ENCODE data around the gene WLS. TPM values are rescaled to one million over a fixed set of nuclear protein-coding genes. Genes with fewer than 3 reads are reported as not detected.
A peak's percentile ranks its signal among the peaks of the same experiment; 100 is the strongest.
"Not testable (repeated sequence)": the region's sequence is repeated elsewhere in the genome, so short reads cannot be mapped to it uniquely, and the experiment has no call there.

The WLS gene
- total RNA-seq, 2 donors from 2014 or later, result 92.2 to 92.8 TPM

DNA sequence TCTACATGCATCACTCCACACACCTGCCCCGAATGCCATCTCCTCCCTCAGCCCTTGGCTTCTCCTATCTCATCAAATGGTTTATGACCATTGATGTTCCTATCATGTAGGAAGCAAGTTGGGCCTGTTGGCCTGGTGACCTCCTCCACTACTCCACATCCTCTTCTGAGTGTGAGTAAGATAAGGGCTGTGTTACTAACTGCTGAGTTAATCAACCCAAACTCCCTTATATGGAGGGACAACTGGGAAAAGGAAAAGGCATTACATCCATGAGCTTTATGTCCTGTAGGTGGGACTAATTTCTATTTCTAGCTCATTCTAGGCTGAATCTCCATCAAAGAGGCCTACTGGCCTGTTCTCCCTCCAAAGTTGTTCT, 57.6 kb downstream of the WLS start:
- intact Hi-C loops (cut with DNase I), result loop anchor here in 1 of 2 donors (5.0 kb wide), 1 partner anchor 58 kb away; the partner anchor contains the start of gene WLS
- ATAC-seq (peak in 1 of 2 donors; percentile 69), DNase-seq (peak; percentile 37)

DNA sequence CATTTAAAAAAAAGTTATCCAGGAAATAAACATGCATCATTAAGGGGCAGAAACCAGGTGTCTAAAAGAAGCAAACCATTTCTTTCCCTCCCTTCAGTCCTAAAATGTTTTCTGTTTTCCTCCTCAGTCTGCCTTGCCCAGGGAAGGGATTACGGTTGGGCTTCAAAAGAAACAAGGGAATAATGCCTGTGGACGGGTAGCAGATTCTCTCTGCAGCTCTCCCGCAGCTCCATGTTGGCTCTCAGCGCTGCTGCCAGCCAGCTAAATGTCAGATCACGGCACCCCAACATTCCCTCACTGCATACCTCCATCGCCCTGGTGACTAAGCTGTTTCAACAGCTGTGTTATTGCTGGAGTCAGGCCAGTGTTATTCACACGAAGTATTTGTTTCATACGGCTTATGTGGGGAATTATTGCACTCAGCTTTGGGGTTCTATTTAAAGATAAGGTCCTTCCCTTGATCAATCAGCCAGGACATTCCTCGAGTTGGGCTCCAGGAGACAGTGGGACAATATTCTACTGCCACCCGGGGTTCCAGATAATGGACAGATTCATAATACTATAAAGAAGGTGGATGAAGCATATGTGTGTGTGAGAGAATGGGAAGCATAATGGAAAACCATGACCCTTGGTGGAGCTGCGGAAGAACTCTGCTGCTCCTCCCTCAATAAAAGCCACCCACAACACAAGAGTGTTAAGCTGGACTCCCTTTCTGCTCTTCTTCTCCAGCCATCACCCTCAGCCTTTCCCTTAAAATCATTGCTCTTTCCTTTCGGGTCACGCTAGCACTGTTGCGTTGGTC, 58.2 kb downstream of the WLS start:
- ATAC-seq (peak; percentile 79 to 87), DNase-seq (peak; percentile 71)
- intact Hi-C loops (cut with DNase I), result loop anchor here in 1 of 2 donors (5.0 kb wide), 1 partner anchor 58 kb away; the partner anchor contains the start of gene WLS

- intact Hi-C loops (cut with DNase I), result loop anchor here in 1 of 2 donors (5.0 kb wide), 1 partner anchor 59 kb away; the partner anchor contains the start of gene WLS
- no peak for DNase-seq
- peak; percentile 61 to 65 for ATAC-seq
These were observed 58.9 kb downstream of the WLS start for GRCh38 chr1:68173283-68173935.

- not testable (repeated sequence) for DNase-seq, ATAC-seq
- intact Hi-C loops (cut with DNase I), result loop anchor here in 1 of 2 donors (5.0 kb wide), 1 partner anchor 61 kb away; the partner anchor contains the start of gene WLS
These were observed 60.5 kb downstream of the WLS start for GRCh38 chr1:68171795-68172194.

DNA sequence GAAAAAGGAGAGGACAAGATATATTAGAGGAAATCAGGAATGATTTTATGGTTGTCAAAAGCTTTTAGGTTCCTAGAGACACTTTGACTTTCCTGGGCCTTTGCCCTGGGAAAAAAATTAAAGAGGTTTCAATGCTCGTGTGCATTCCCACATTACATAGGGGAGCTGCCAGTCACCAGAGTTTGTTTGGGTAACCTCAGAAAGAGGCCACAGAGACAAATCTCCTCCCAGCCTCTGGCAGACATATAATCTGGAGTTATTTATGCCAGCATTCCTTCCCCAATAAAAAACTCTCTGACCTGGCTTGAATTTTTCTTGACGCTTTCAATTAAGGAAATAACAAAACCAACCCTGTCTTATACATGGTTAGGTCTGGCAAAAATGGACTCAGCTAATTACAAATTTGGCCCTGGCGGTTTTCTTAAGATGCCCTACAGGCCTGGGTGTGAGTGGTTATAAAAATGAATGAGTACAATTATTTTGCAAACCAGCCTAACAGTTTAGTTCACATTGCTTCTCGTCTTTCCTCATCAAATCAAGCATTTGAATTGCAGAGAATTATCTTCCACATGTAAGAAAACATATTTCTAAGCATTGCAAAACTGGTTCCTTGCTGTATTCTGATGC, 63.7 kb downstream of the WLS start:
- intact Hi-C loops (cut with DNase I), result no loop called here
- ATAC-seq (peak in 1 of 2 donors; percentile 20), DNase-seq (no peak)

DNA sequence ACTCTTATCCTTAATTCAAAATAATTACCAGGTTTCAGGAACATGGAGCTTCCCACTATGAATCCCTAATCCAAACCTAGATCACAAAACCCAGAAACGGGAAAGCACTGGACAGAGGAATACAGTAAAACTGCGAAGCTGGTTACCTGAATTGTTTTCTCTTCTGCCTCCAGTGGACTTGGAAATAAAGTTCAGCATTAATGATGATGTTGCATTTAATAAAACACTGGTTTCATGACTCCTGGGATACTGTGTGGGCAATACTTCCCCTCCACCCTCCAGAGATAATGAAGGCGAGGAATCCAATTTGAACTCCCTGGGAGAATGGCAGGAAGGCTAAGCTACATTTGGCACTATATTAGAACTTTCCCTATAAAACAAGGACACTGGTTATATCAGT, 65.1 kb downstream of the WLS start:
- intact Hi-C loops (cut with DNase I), result no loop called here
- ATAC-seq (no peak), DNase-seq (no peak)

DNA sequence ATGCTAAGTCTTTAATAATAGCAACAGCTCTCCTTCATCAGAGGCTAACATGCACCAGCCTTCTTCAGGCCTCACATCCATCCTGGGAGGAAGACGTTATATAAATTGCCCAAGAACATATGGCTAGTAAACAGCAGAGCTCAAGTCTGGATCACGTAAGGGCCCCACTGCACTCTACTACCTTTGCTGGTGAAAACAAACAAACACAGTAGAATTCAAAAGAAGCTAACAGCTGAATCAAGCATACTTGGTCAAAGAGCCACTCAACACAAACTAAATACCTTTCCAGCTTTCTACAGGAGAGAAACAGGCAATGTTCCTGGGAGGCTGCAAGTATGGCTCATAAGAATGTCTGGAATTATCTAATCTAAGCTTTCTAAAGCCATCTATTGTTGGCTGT, 66.0 kb downstream of the WLS start:
- DNase-seq (no peak), ATAC-seq (no peak)
- intact Hi-C loops (cut with DNase I), result no loop called here

DNA sequence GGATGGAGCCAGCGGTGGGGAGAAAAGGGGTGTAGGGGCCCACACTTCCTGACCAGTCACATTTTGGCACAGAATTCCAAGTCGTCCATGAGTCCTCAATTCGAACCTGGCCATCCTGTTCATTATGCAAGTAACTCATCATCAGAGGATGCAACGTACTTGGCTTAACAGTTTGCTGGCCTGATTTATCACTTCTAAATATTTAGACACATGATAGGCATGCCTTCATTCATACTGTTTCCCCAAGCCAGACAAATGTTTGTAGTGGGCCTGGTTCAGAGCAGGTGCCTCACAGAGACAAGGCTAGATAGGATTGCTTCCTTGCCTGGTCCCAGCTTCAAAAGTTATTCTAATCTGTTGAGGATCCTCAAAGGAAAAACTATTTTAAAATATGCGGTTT, 66.7 kb downstream of the WLS start:
- intact Hi-C loops (cut with DNase I), result no loop called here
- DNase-seq (no peak), ATAC-seq (no peak)

DNA sequence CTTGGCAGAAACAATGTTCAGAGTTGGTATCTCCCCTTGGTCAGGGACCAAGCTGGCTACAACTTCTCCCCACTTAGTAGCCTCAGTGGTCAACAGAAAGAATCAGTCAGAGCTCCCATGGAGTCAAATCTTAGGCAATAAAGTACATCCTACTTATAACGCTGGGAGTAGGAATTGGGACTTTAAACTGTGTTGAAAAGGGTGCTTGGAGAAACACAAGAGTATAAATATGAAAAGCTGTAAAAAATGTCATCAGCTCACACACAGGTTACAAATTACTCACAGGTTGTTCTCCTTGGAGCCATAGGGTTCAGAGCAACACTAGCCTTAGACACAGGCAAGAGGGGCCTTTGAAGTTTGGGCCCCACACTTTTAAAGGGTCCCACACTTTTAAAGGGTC, 67.4 kb downstream of the WLS start:
- ATAC-seq (no peak), DNase-seq (no peak)
- intact Hi-C loops (cut with DNase I), result no loop called here

- DNase-seq (no peak), ATAC-seq (no peak)
- intact Hi-C loops (cut with DNase I), result no loop called here
These were observed 69.1 kb downstream of the WLS start for GRCh38 chr1:68163220-68163619.

GRCh38 chr1:68162761-68163160, 69.6 kb downstream of the WLS start:
- no peak for DNase-seq
- intact Hi-C loops (cut with DNase I), result no loop called here
- ATAC-seq, result no peak

DNA sequence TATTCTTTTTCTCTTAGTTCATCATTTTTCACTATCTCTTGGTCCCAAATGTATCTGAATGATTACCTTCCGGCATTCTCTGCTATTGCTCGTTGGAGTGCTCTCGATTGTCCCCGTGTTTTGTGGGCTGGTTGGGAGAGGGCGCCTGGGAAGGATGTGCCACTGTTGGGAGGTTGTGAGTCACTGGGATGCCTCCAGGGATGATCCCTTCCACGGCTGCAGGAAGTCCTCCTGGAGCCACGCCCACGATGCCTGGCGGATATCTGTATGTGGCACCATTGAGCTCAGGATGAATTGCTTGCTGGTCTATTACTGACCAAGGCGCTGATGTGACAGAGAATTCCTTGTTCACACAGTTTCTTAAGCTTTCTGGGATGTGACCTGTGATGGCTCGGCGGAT, 70.7 kb downstream of the WLS start:
- intact Hi-C loops (cut with DNase I); DNase-seq; ATAC-seq: not testable (repeated sequence)

DNA sequence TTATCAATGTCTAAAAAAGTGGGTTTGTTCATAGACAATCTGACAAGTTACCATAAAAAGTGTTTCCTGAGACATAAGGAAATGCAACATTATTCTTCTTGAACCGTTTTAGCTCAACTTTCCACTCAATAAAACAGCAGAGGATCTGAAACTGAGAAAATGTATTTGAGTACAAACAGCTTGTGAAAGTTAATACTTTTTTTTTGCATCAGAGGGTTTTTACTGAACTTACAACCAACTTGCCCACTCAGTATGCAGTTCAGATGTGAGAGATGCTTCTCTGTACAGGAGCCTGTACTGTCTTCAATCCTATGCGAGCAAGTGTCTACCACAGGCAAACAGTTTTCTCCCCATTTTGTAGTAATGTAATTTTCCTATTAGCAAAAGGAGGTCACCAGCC, 71.4 kb downstream of the WLS start:
- ATAC-seq; DNase-seq; intact Hi-C loops (cut with DNase I): not testable (repeated sequence)

DNA sequence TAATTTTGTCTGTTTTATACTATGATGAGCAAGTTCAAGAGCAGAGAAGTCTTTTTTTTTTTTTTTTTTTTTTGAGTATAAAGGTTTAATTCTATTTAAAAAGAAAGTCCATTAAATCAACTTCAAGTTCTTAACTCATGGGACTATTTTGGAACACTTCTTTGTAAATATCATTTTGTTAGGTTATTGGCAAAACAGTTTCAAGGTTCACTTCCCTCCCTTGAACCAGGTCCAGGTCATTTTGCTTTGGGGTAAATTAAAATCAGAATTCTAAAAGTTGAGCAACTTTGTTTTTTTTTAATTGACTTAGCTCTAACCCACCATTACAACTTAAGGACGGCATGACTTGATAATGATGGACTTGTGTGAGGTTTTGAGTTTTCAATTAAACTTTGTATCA, 72.3 kb downstream of the WLS start:
- no peak for DNase-seq
- intact Hi-C loops (cut with DNase I), result no loop called here
- ATAC-seq, result no peak

- intact Hi-C loops (cut with DNase I), result no loop called here
- DNase-seq (no peak), ATAC-seq (no peak)
These were observed 73.5 kb downstream of the WLS start for GRCh38 chr1:68158837-68159236.

- DNase-seq (no peak), ATAC-seq (no peak)
- intact Hi-C loops (cut with DNase I), result no loop called here
These were observed 74.9 kb downstream of the WLS start for GRCh38 chr1:68157416-68157815.

DNA sequence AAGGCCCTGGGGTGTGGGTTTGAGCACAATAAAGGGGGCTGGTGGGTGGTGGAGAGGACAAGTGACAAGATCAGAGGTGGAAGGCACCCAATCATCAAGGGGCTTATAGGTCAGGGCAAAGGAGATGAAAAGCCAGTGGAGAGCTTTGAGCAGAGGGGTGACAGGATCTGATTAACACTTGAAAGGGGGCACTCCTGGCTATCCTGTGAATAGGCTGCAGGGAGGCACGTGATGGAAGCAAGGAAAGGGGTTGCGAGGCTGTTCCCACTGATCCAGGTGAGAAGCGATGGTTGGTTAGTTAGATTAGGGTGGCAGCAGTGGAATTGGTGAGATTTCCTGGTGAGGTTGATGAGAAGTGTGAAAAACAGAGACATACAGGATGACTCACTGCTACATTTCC, 80.6 kb downstream of the WLS start:
- ATAC-seq (no peak), DNase-seq (no peak)
- intact Hi-C loops (cut with DNase I), result no loop called here

- intact Hi-C loops (cut with DNase I), result loop anchor here in 1 of 2 donors (5.0 kb wide), 1 partner anchor 82 kb away; the partner anchor contains the start of gene WLS
- ATAC-seq, result peak in 1 of 2 donors; percentile 30
These were observed 82.4 kb downstream of the WLS start for GRCh38 chr1:68149907-68150306.

DNA sequence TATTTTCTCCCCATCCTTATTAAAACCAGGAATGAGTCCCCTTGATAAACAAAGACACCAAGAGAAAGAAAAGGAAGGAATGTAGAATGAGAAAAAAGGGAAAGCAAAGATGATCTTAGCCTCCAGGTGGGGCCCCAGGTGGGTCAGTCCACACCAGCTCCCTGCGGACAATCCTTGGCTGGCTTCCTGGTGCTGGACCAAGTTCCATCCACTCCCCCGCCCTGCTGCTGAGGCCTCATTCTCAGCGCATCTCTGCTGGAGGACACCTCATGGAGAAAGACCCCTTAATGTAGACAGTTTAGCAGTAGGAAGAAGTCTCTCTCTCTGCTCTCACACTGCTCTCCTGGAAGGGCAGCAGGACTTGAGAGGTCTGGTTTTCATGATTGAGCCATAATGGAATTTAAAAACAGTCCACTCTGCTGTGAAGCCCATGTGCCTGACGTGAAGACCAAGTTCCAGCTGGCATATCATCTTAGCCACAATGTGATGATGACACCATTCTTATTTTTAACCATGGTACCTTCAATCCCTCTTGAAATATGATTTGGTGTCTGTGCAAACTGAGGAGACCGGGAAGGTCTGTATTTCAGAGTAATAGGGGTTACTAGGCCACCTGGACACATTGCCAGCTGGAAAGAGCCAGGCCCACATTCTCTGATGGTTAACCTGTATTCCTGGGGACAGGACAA, 83.1 kb downstream of the WLS start:
- intact Hi-C loops (cut with DNase I), result loop anchor here in 1 of 2 donors (5.0 kb wide), 1 partner anchor 83 kb away; the partner anchor contains the start of gene WLS
- ATAC-seq (peak; percentile 79 to 80), DNase-seq (no peak)

More at GRCh38 chr1:68149907-68150306, 82.4 kb downstream of the WLS start:
- DNase-seq, result no peak
